Measurements from ENCODE around the gene FOXN3. TPM values are rescaled to one million over a fixed set of nuclear protein-coding genes. Genes with fewer than 3 reads are reported as not detected.

The FOXN3 gene
- total and polyA plus RNA-seq, 10 of the 15 experiments (the other 5 are each of a cell fraction or from before 2014, with no cell fraction given): 4.5 to 68.9 (median 29.7) TPM

GRCh38 chr14:89292579-89293313, 124.3 kb downstream of the FOXN3 start (continued):
- no peak for TF ChIP-seq ZNF217 (IDR thresholded peaks at IDR 0.05)
- TF ChIP-seq SUPT20H (IDR thresholded peaks at IDR 0.05; ENCODE audit: borderline replicate concordance, control insufficient read depth, low read depth, low read length): no peak
- TF ChIP-seq, protein P1, sequence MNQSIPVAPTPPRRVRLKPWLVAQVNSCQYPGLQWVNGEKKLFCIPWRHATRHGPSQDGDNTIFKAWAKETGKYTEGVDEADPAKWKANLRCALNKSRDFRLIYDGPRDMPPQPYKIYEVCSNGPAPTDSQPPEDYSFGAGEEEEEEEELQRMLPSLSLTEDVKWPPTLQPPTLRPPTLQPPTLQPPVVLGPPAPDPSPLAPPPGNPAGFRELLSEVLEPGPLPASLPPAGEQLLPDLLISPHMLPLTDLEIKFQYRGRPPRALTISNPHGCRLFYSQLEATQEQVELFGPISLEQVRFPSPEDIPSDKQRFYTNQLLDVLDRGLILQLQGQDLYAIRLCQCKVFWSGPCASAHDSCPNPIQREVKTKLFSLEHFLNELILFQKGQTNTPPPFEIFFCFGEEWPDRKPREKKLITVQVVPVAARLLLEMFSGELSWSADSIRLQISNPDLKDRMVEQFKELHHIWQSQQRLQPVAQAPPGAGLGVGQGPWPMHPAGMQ (IDR thresholded peaks at IDR 0.05; ENCODE audit: borderline replicate concordance): no peak
- TF ChIP-seq, protein P2, sequence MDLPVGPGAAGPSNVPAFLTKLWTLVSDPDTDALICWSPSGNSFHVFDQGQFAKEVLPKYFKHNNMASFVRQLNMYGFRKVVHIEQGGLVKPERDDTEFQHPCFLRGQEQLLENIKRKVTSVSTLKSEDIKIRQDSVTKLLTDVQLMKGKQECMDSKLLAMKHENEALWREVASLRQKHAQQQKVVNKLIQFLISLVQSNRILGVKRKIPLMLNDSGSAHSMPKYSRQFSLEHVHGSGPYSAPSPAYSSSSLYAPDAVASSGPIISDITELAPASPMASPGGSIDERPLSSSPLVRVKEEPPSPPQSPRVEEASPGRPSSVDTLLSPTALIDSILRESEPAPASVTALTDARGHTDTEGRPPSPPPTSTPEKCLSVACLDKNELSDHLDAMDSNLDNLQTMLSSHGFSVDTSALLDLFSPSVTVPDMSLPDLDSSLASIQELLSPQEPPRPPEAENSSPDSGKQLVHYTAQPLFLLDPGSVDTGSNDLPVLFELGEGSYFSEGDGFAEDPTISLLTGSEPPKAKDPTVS (IDR thresholded peaks at IDR 0.05; ENCODE audit: low read depth, low read length): no peak
- no peak for TF ChIP-seq ZNF274 (IDR thresholded peaks at IDR 0.05; ENCODE audit: insufficient read depth, insufficient read length)
- no peak for TF ChIP-seq CREB1 (IDR thresholded peaks at IDR 0.05; ENCODE audit: low read depth)
- TF ChIP-seq, protein P3, sequence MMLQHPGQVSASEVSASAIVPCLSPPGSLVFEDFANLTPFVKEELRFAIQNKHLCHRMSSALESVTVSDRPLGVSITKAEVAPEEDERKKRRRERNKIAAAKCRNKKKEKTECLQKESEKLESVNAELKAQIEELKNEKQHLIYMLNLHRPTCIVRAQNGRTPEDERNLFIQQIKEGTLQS (IDR thresholded peaks at IDR 0.05; ENCODE audit: borderline replicate concordance, extremely low read depth, low read depth, low read length): no peak
- no peak for TF ChIP-seq CHD2 (IDR thresholded peaks at IDR 0.05; ENCODE audit: borderline replicate concordance, low read depth, low read length)
- no peak for TF ChIP-seq FOXK2 (IDR thresholded peaks at IDR 0.05)
